NCI-H460 (cell line): ENCODE measurements around the gene ZNF333. TPM values are rescaled to one million over a fixed set of nuclear protein-coding genes. Genes with fewer than 3 reads are reported as not detected.

Source experiments
- total RNA-seq: library from RNA; depleted of rRNA; stranded (reverse); fragments of >200 nt; shearing (Covaris generic); gene quantifications from 2 replicates; pipeline ENCODE4 v1.2.3, GENCODE V29; 2014; rRNA removed

The ZNF333 gene
- total RNA-seq, 1 experiment from 2014 or later = 9.4 TPM

Other genes starting within 250 kb of the ZNF333 start
- 0.52 and 0.92 TPM in 2 replicates for gene PTGER1, start 214.7 kb upstream of the ZNF333 start, total RNA-seq
- gene GIPC1, start 193.9 kb upstream of the ZNF333 start, total RNA-seq = 55.0 and 58.7 TPM in 2 replicates
- gene DNAJB1, start 171.7 kb upstream of the ZNF333 start, total RNA-seq = 51.5 and 57.1 TPM in 2 replicates
- gene TECR, start 160.5 kb upstream of the ZNF333 start, total RNA-seq = 53.8 and 59.1 TPM in 2 replicates
- gene NDUFB7, start 118.0 kb upstream of the ZNF333 start, total RNA-seq = 116 and 139 TPM in 2 replicates
- not detected in 2 replicates for gene CLEC17A, start 107.0 kb upstream of the ZNF333 start, total RNA-seq
- gene ADGRE3, start 15.2 kb upstream of the ZNF333 start, total RNA-seq = not detected in 2 replicates
- 0.43 and 0.45 TPM in 2 replicates for gene ADGRE2, start 88.5 kb downstream of the ZNF333 start, total RNA-seq
- not detected in 2 replicates for gene OR7A5, start 145.1 kb downstream of the ZNF333 start, total RNA-seq
- not detected in 2 replicates for gene OR7C1, start 145.1 kb downstream of the ZNF333 start, total RNA-seq
- gene OR7A10, start 158.9 kb downstream of the ZNF333 start, total RNA-seq = not detected in 2 replicates
- gene OR7A17, start 196.1 kb downstream of the ZNF333 start, total RNA-seq = not detected in 2 replicates